Upper lobe of left lung (tissue), 6 donors: ENCODE data around the gene FUT8. TPM values are rescaled to one million over a fixed set of nuclear protein-coding genes. Genes with fewer than 3 reads are reported as not detected.

Source experiments
- ATAC-seq, 2 donors: fragments of 200-7000 bp; cut with Tn5 transposase; one replicate each; pipeline ENCODE4 v1.9.1; 2022; ENCODE audit warnings: mild to moderate bottlenecking in 2 of 2, moderate library complexity in 2 of 2; ENCODE audit not compliant: low FRiP score in 2 of 2
- DNase-seq, 2 donors: peaks; one replicate each; pipeline ENCODE4 v3.0.0-alpha.2; 2019 to 2020
- H3K27ac ChIP-seq, 4 donors: fragments of 200-600 bp; sonication (generic); one replicate each; pipeline ENCODE4 v1.5.1; 2016 to 2019
- H3K27me3 ChIP-seq, 4 donors: fragments of 200-600 bp; sonication (generic); one replicate each; pipeline ENCODE4 v1.5.1; 2017 to 2019
- H3K36me3 ChIP-seq, 4 donors: fragments of 200-600 bp; sonication (generic); one replicate each; pipeline ENCODE4 v1.5.1; 2016 to 2019
- H3K4me1 ChIP-seq, 4 donors: fragments of 200-600 bp; sonication (generic); one replicate each; pipeline ENCODE4 v1.5.1; 2018 to 2019
- H3K4me3 ChIP-seq, 4 donors: fragments of 200-600 bp; sonication (generic); one replicate each; pipeline ENCODE4 v1.5.1; 2017 to 2019; ENCODE audit warnings: mild to moderate bottlenecking in 2 of 4, moderate library complexity in 1 of 4
- H3K9me3 ChIP-seq, 4 donors: fragments of 200-600 bp; sonication (generic); one replicate each; pipeline ENCODE4 v1.5.1; 2018 to 2019
- CTCF ChIP-seq, 6 experiments: fragments of 450-650 bp in 4 of 6; fragments of 200-600 bp in 2 of 6; sonication (generic) in 2 of 6; IDR thresholded peaks; one replicate each; pipeline ENCODE4 v1.5.1; 2016 to 2019; ENCODE audit warnings: antibody characterized with exemption in 6 of 6
- EP300 ChIP-seq, 4 donors: sonication (generic); formaldehyde crosslinking; IDR thresholded peaks; one replicate each; pipeline ENCODE4 v1.5.1; 2017; ENCODE audit warnings: antibody characterized with exemption in 4 of 4, control low read depth in 2 of 4
- POLR2A ChIP-seq, 4 donors: fragments of 450-650 bp; IDR thresholded peaks; one replicate each; pipeline ENCODE4 v1.5.1; 2016 to 2017; ENCODE audit warnings: antibody characterized with exemption in 4 of 4, mild to moderate bottlenecking in 2 of 4
- POLR2AphosphoS5 ChIP-seq, 2 donors: sonication (generic); formaldehyde crosslinking; IDR thresholded peaks; one replicate each; pipeline ENCODE4 v1.5.1; 2017; ENCODE audit warnings: antibody characterized with exemption in 2 of 2
- WGBS, 2 donors: methylation state at CpG; one replicate each; pipeline ENCODE4 v1.1.5; 2017 to 2018; 5-methylcytosine and 5-hydroxymethylcytosine counted together
- total RNA-seq, 6 donors: library from RNA; depleted of rRNA in 4 of 6; stranded (reverse); fragments of >200 nt in 4 of 6; gene quantifications; one replicate each; pipeline versions ENCODE4 v1.1.0 to v1.2.1, GENCODE V29; 2016 to 2021
- donor health status: DM: no; HTN: no; CAD: no; lungs with moderate emphysema.
- donor health status: DM: no; HTN: yes; CAD: no; lungs with severe emphysema.

Gene FUT8
- total RNA-seq, 6 donors from 2014 or later: 17.3 to 38.8 (median 29.1) TPM

- no peak overlapping the region for H3K4me3 ChIP-seq
- WGBS, 2 donors: 83 to 86% methylated on average over 4 to 5 of the region's 5 CpGs
- no peaks in the 10 kb centered on the region for H3K4me1 ChIP-seq
- no peaks in the 10 kb centered on the region for H3K27me3 ChIP-seq
- no peak for ATAC-seq
- no peaks in the 10 kb centered on the region for H3K9me3 ChIP-seq
- no peaks in the 10 kb centered on the region for H3K36me3 ChIP-seq
- no peak for TF ChIP-seq CTCF (IDR thresholded peaks at IDR 0.05)
- TF ChIP-seq EP300 (IDR thresholded peaks at IDR 0.05): no peak
- no peak for TF ChIP-seq POLR2A (IDR thresholded peaks at IDR 0.05)
- TF ChIP-seq POLR2AphosphoS5 (IDR thresholded peaks at IDR 0.05): no peak
- H3K27ac ChIP-seq: no peak overlapping the region
- DNase-seq: no peak
Observed at GRCh38 chr14:65788876-65789275, 376.3 kb downstream of the FUT8 start.

- no peak overlapping the region for H3K27ac ChIP-seq
- DNase-seq (peak in 1 of 2 donors; percentile 17), ATAC-seq (no peak)
- H3K27me3 ChIP-seq: no peaks in the 10 kb centered on the region
- no peak for TF ChIP-seq POLR2A (IDR thresholded peaks at IDR 0.05)
- TF ChIP-seq CTCF (IDR thresholded peaks at IDR 0.05): no peak
- TF ChIP-seq POLR2AphosphoS5 (IDR thresholded peaks at IDR 0.05): no peak
- no peak for TF ChIP-seq EP300 (IDR thresholded peaks at IDR 0.05)
- WGBS, 2 donors: 58 to 63% methylated on average over 7 to 14 of the region's 14 CpGs
- no peak overlapping the region for H3K4me3 ChIP-seq
- H3K4me1 ChIP-seq: no peaks in the 10 kb centered on the region
- H3K9me3 ChIP-seq: no peaks in the 10 kb centered on the region
- no peaks in the 10 kb centered on the region for H3K36me3 ChIP-seq
Observed at GRCh38 chr14:65789363-65789762, 376.8 kb downstream of the FUT8 start.

- Histone ChIP-seq H3K36me3 (no peaks in the 10 kb centered on the region), H3K27me3 (no peaks in the 10 kb centered on the region), H3K4me3 (no peak overlapping the region), H3K4me1 (no peaks in the 10 kb centered on the region), H3K27ac (no peak overlapping the region), H3K9me3 (no peaks in the 10 kb centered on the region)
- no peak for TF ChIP-seq POLR2A (IDR thresholded peaks at IDR 0.05)
- TF ChIP-seq EP300 (IDR thresholded peaks at IDR 0.05): no peak
- TF ChIP-seq CTCF (IDR thresholded peaks at IDR 0.05): no peak
- TF ChIP-seq POLR2AphosphoS5 (IDR thresholded peaks at IDR 0.05): no peak
- DNase-seq (no peak), ATAC-seq (no peak)
- 55 to 77% methylated on average over 7 of the region's 7 CpGs for whole genome bisulfite sequencing, 2 donors
Observed at GRCh38 chr14:65790172-65790815, 377.8 kb downstream of the FUT8 start.

- H3K4me1 ChIP-seq: no peaks in the 10 kb centered on the region
- no peak overlapping the region for H3K27ac ChIP-seq
- 35 to 70% methylated on average over 14 of the region's 14 CpGs for WGBS, 2 donors
- no peak overlapping the region for H3K4me3 ChIP-seq
- TF ChIP-seq EP300 (IDR thresholded peaks at IDR 0.05) (no peak), POLR2AphosphoS5 (IDR thresholded peaks at IDR 0.05) (no peak), CTCF (IDR thresholded peaks at IDR 0.05) (no peak), POLR2A (IDR thresholded peaks at IDR 0.05) (no peak)
- no peaks in the 10 kb centered on the region for H3K36me3 ChIP-seq
- no peaks in the 10 kb centered on the region for H3K27me3 ChIP-seq
- peak in 1 of 2 donors; percentile 42 for ATAC-seq
- DNase-seq: peak in 1 of 2 donors; percentile 13
- no peaks in the 10 kb centered on the region for H3K9me3 ChIP-seq
Observed at GRCh38 chr14:65791191-65791981, 378.9 kb downstream of the FUT8 start.
